GM18520 (cell line): ENCODE measurements around the gene DOCK10.

Experiments
- ATAC-seq: cut with Tn5 transposase; IDR thresholded peaks from one replicate; pipeline ENCODE4 v1.9.1; 2021; ENCODE audit not compliant: unreplicated experiment

The DOCK10 gene

DNA sequence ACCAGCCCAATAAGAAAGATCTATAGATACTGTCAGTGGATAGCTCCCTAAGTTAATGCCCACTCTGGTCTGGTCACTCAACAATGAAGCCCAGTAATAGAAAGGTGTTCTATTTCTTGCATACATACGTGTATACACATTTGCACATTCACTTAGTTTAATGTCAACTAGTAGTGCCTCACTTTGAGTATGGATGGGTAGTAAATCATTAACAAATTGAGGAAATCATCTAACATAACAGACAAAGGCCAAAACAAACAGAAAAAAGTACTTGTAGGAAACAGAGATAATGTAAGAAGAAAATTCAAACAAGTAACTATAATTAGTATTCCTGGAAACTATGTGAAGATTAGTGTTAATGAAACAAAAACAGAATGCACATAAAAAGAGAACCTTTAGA, 312.8 kb downstream of the DOCK10 start:
- ATAC-seq: no peak

DNA sequence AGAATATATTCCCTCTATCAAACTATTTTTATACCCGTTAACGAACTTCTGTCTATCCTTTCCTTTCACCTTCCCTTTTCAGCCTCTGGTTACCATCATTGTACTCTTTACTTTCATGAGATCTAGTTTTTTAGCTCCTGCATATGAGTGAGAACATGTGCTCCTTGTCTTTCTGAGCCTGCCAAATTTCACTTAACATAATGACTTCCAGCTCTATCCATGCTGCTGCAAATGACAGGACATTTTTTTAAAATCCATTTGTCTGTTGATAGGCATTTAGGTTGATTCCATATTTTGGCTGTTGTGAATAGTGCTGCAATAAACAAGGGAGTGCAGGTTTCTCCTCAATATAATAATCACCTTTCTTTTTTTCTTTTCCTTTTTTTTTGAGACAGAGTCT, 317.9 kb downstream of the DOCK10 start:
- no peak for ATAC-seq

DNA sequence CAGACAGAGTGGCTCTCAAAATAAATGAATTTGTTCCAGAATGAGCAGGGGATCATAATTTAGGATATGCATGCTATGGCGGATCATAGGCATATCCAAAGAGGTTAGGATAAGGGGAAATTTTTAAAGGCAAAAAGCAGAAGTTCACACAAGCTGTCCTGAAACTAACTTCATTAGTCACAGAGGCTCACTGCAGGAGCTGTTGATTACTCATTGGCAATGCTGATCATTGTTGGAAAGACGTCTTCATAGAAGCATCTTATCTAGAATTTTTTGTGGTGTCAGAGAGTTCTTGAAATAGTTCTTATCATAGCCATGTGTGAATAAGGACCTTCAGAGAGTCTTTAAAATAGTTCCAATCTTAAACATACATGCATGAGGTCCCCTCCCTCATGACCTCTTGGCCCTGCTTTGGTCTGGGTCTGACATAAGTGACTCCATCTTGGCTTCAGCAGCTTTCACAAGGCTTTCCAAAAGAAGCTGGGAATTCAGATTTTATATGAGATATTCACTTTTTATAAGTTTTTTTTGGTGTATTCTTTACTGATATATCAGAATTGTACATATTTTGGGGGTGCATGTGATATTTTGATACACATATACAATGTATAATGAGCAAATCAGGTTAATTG, 318.6 kb downstream of the DOCK10 start:
- ATAC-seq: peak; percentile 74

GRCh38 chr2:224722770-224723169, 319.5 kb downstream of the DOCK10 start:
- no peak for ATAC-seq

GRCh38 chr2:224722250-224722649, 320.0 kb downstream of the DOCK10 start:
- ATAC-seq: no peak

- no peak for ATAC-seq
These were observed 325.3 kb downstream of the DOCK10 start for GRCh38 chr2:224716921-224717320.

- no peak for ATAC-seq
These were observed 326.1 kb downstream of the DOCK10 start, which contains the start of gene CCDC195 for GRCh38 chr2:224716201-224716600. TSS of gene CCDC195 (minus strand) at chr2:224716365. CDS start at chr2:224716365, 0 bp downstream.
